CD14-positive monocyte (primary cell): ENCODE data around the gene YIPF3. TPM values are rescaled to one million over a fixed set of nuclear protein-coding genes. Genes with fewer than 3 reads are reported as not detected.
A peak's percentile ranks its signal among the peaks of the same experiment; 100 is the strongest.

Experiments
- DNase-seq, 3 donors: peaks; one replicate each; pipeline ENCODE4 v3.0.0-alpha.2; 2011 to 2022
- H2AFZ ChIP-seq: 2 replicates; pipeline ENCODE4 v1.6.0; 2012; ENCODE audit warnings: mild to moderate bottlenecking, low read depth, low read length, inconsistent platforms; ENCODE audit not compliant: insufficient read depth, poor library complexity, severe bottlenecking
- H3K27ac ChIP-seq, 2 donors: 1 replicate in 1 of 2; 2 replicates in 1 of 2; pipeline ENCODE4 v1.5.1; 2012 to 2013; ENCODE audit warnings: low read length in 2 of 2, control low read depth in 1 of 2, inconsistent platforms in 1 of 2, low read depth in 1 of 2, mild to moderate bottlenecking in 1 of 2
- H3K27me3 ChIP-seq, 2 donors: one replicate each; pipeline versions ENCODE4 v1.6.0 to v1.6.1; 2011 to 2013; ENCODE audit warnings: low read length in 2 of 2; ENCODE audit not compliant: control insufficient read depth in 2 of 2, insufficient read depth in 2 of 2
- H3K36me3 ChIP-seq, 2 donors: replicated peaks in 1 of 2; 1 replicate in 1 of 2; 2 replicates in 1 of 2; pipeline versions ENCODE4 v1.5.1 to v1.6.1; 2012 to 2013; ENCODE audit warnings: low read length in 2 of 2, control low read depth in 1 of 2, inconsistent platforms in 1 of 2, mild to moderate bottlenecking in 1 of 2; ENCODE audit not compliant: insufficient read depth in 2 of 2, control insufficient read depth in 1 of 2
- H3K4me1 ChIP-seq, 2 donors: 1 replicate in 1 of 2; 2 replicates in 1 of 2; pipeline versions ENCODE4 v1.5.1 to v1.6.1; 2012 to 2013; ENCODE audit warnings: low read length in 2 of 2, control low read depth in 1 of 2, inconsistent platforms in 1 of 2, mild to moderate bottlenecking in 1 of 2, moderate library complexity in 1 of 2; ENCODE audit not compliant: insufficient read depth in 2 of 2, control insufficient read depth in 1 of 2
- H3K4me2 ChIP-seq: replicated peaks from 2 replicates; pipeline ENCODE3; 2012; ENCODE audit warnings: low read length, moderate library complexity, mild to moderate bottlenecking; ENCODE audit not compliant: poor library complexity, severe bottlenecking; ENCODE audit errors: extremely low read depth
- H3K4me3 ChIP-seq, 3 experiments: fragments of 200-600 bp in 1 of 3; sonication (generic) in 1 of 3; replicated peaks in 1 of 3; 1 replicate in 2 of 3; 2 replicates in 1 of 3; pipeline ENCODE4 v1.5.1; 2011 to 2013; ENCODE audit warnings: low read length in 3 of 3, mild to moderate bottlenecking in 3 of 3, control low read depth in 2 of 3, low read depth in 2 of 3, inconsistent platforms in 1 of 3, moderate library complexity in 1 of 3
- H3K79me2 ChIP-seq: 2 replicates; pipeline ENCODE4 v1.6.0; 2012; ENCODE audit warnings: mild to moderate bottlenecking, control low read depth, inconsistent platforms, low read length, moderate library complexity; ENCODE audit not compliant: insufficient read depth
- H3K9ac ChIP-seq: 2 replicates; pipeline ENCODE4 v1.6.0; 2017; ENCODE audit warnings: low read length, mild to moderate bottlenecking; ENCODE audit not compliant: insufficient read depth, poor library complexity, severe bottlenecking
- H3K9me3 ChIP-seq, 2 donors: replicated peaks in 1 of 2; 1 replicate in 1 of 2; 2 replicates in 1 of 2; pipeline versions ENCODE4 v1.5.1 to v1.6.1; 2012 to 2013; ENCODE audit warnings: low read length in 2 of 2, control low read depth in 1 of 2; ENCODE audit not compliant: control insufficient read depth in 1 of 2, insufficient read depth in 1 of 2
- H4K20me1 ChIP-seq: 2 replicates; pipeline ENCODE4 v1.6.0; 2012; ENCODE audit warnings: mild to moderate bottlenecking, low read length, control low read depth, moderate library complexity; ENCODE audit not compliant: insufficient read depth
- H3K27ac Mint-ChIP-seq, 7 donors: one replicate each; pipeline ENCODE4 v1.8.0; 2020; ENCODE audit warnings: mild to moderate bottlenecking in 7 of 7, mixed read lengths in 7 of 7, moderate library complexity in 6 of 7, inconsistent platforms in 2 of 7
- H3K27me3 Mint-ChIP-seq, 3 donors: one replicate each; pipeline ENCODE4 v1.8.0; 2021 to 2022; ENCODE audit warnings: low read depth in 3 of 3, mild to moderate bottlenecking in 3 of 3, mixed read lengths in 3 of 3, moderate library complexity in 3 of 3, inconsistent platforms in 1 of 3
- H3K36me3 Mint-ChIP-seq, 2 donors: one replicate each; pipeline ENCODE4 v1.8.0; 2020; ENCODE audit warnings: mixed read lengths in 2 of 2, inconsistent platforms in 1 of 2, mild to moderate bottlenecking in 1 of 2
- H3K4me1 Mint-ChIP-seq: one replicate; pipeline ENCODE4 v1.8.0; 2020; ENCODE audit warnings: mild to moderate bottlenecking, mixed read lengths
- H3K4me3 Mint-ChIP-seq, 2 donors: one replicate each; pipeline ENCODE4 v1.8.0; 2020; ENCODE audit warnings: mild to moderate bottlenecking in 2 of 2, mixed read lengths in 2 of 2, moderate library complexity in 1 of 2
- H3K9me3 Mint-ChIP-seq, 7 donors: one replicate each; pipeline ENCODE4 v1.8.0; 2020 to 2022; ENCODE audit warnings: mixed read lengths in 7 of 7, mild to moderate bottlenecking in 6 of 7, moderate library complexity in 6 of 7, inconsistent platforms in 2 of 7
- WGBS: methylation state at CpG from one replicate; pipeline ENCODE4 v1.1.5; 2013; ENCODE audit warnings: missing lambda C conversion rate; ENCODE audit not compliant: insufficient coverage; 5-methylcytosine and 5-hydroxymethylcytosine counted together
- intact Hi-C, 2 donors: fragments of 100-400 bp; cut with micrococcal nuclease; formaldehyde crosslinking; loops; one replicate each; pipeline versions ENCODE4 v1.15.0 to v1.15.1; 2023
- polyA plus RNA-seq, 3 donors: library from polyadenylated mRNA; depleted of rRNA in 1 of 3; unstranded in 2 of 3; stranded (reverse) in 1 of 3; fragments of 300-500 nt in 2 of 3; fragments of >200 nt in 1 of 3; fragmentation: Illumina TruSeq in 2 of 3; gene quantifications; 1 replicate in 2 of 3; 2 replicates in 1 of 3; pipeline ENCODE4 v1.2.3, GENCODE V29; 2012 to 2021
- TF ChIP-seq, protein P1 (sequence below): fragments of 200-600 bp; IDR thresholded peaks from one replicate; pipeline ENCODE4 v1.8.0; 2022; ENCODE audit warnings: antibody characterized with exemption, mild to moderate bottlenecking

The YIPF3 gene
- polyA plus RNA-seq, 3 donors, result 112 to 126 (median 123) TPM

DNA sequence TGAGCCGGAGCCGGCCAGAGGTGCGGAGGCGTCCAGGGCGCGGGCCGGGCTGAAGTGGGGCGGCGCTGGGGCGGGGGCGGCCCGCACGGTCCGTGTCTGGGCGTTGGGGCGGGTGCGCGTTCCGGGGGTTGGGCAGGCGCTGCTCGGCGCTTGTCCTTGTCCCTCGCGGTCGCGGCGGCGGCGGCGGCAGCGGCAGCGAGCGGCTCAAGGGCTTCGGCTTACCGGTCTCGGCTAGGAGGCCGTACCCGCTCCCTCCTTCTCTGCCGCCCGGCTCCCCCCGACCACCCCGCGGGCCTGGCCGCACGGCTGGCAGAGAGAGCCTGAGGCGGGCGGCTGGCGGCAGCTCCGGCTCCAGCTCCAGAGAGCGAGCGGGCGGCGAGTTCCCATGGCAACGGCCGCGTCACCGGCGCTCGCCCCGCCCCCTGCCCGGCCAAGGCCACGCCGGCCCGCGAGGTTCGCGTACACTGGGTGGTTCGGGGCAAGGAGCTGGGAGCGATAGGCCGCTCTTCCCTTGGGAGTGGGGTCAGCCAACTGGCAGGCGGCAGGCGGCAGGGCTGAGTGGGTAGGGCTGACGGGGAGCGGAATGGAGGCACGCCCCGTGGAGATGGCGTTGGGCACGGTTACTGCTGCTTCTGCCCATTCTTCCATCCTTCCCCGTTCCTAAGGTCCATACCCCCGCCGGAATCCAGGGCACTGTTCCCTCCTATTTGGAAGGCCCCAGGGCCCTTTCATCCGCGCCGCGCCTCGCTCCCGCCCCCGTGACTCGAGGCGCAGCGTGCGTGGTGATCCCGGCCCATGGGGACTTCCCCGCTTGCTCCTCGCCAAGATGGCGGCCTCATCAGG is 6.5 kb downstream of the YIPF3 start, which contains the start of gene LRRC73:
Gene LRRC73 (minus strand): TSS at position 363 of the 843 bp plus-strand sequence. CDS start 561 bp downstream, outside the sequence.
- H3K4me3 Mint-ChIP-seq, result peak within 1 kb of the TSS; percentile 74 to 97
- DNase-seq, result peak; percentile 70 to 82 (median 74)
- peaks cover 45% of the 10 kb centered on the region for H4K20me1 ChIP-seq
- intact Hi-C loops, result loop anchor here (5.0 to 10.0 kb wide), 5 partner anchors 145 to 495 kb away; partner anchors contain the start of genes KLHDC3 (in 1 of the 2), MEA1 (in 1 of the 2), SRF (in 1 of the 2) and ZNF318 (in 1 of the 2)
- peaks cover 48 to 61% of the 10 kb centered on the region in 2 donors for H3K36me3 Mint-ChIP-seq
- peaks cover 12% of the 10 kb centered on the region for H3K79me2 ChIP-seq
- 16% methylated on average over 95 of the region's 96 CpGs for whole genome bisulfite sequencing
- peaks cover 43 to 57% of the 10 kb centered on the region in 2 donors for H3K36me3 ChIP-seq
- peak within 1 kb of the TSS; percentile 39 for H3K9ac ChIP-seq
- TF ChIP-seq, protein P1, sequence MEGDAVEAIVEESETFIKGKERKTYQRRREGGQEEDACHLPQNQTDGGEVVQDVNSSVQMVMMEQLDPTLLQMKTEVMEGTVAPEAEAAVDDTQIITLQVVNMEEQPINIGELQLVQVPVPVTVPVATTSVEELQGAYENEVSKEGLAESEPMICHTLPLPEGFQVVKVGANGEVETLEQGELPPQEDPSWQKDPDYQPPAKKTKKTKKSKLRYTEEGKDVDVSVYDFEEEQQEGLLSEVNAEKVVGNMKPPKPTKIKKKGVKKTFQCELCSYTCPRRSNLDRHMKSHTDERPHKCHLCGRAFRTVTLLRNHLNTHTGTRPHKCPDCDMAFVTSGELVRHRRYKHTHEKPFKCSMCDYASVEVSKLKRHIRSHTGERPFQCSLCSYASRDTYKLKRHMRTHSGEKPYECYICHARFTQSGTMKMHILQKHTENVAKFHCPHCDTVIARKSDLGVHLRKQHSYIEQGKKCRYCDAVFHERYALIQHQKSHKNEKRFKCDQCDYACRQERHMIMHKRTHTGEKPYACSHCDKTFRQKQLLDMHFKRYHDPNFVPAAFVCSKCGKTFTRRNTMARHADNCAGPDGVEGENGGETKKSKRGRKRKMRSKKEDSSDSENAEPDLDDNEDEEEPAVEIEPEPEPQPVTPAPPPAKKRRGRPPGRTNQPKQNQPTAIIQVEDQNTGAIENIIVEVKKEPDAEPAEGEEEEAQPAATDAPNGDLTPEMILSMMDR, result no peak
- H3K27me3 ChIP-seq, result peaks cover 11 to 27% of the 10 kb centered on the region in 2 donors
- H3K4me3 ChIP-seq, result peak within 1 kb of the TSS; percentile 13 to 78 (median 46)
- peak within 1 kb of the TSS; percentile 75 for H2AFZ ChIP-seq
- peaks cover 44% of the 10 kb centered on the region for H3K4me1 Mint-ChIP-seq
- peak within 1 kb of the TSS; percentile 96 for H3K4me2 ChIP-seq
- peak within 1 kb of the TSS in 3 of 7 donors; percentile 60 to 75 (median 61) for H3K27ac Mint-ChIP-seq
- peaks cover 0 to 3% of the 10 kb centered on the region in 2 donors for H3K9me3 ChIP-seq
- H3K27me3 Mint-ChIP-seq, result peaks cover 22 to 36% (median 23%) of the 10 kb centered on the region in 3 donors
- peaks cover 0 to 13% (median 0%) of the 10 kb centered on the region in 7 donors for H3K9me3 Mint-ChIP-seq
- peaks cover 21 to 39% of the 10 kb centered on the region in 2 donors for H3K4me1 ChIP-seq
- H3K27ac ChIP-seq, result no peak within 1 kb of the TSS
